Suprapubic skin (tissue), 3 donors: ENCODE measurements around the gene NPLOC4.

Source experiments
- POLR2A ChIP-seq, 2 donors: fragments of 450-650 bp; IDR thresholded peaks; one replicate each; pipeline ENCODE4 v1.6.1; 2017; ENCODE audit warnings: antibody characterized with exemption in 2 of 2, mild to moderate bottlenecking in 2 of 2, moderate library complexity in 2 of 2
- TF ChIP-seq, protein P1 (sequence below), 2 donors: fragments of 200-600 bp in 1 of 2; fragments of 450-650 bp in 1 of 2; sonication (generic) in 1 of 2; IDR thresholded peaks; one replicate each; pipeline ENCODE4 v1.5.1; 2016 to 2019; ENCODE audit warnings: antibody characterized with exemption in 2 of 2, mild to moderate bottlenecking in 1 of 2, moderate library complexity in 1 of 2

DNA sequence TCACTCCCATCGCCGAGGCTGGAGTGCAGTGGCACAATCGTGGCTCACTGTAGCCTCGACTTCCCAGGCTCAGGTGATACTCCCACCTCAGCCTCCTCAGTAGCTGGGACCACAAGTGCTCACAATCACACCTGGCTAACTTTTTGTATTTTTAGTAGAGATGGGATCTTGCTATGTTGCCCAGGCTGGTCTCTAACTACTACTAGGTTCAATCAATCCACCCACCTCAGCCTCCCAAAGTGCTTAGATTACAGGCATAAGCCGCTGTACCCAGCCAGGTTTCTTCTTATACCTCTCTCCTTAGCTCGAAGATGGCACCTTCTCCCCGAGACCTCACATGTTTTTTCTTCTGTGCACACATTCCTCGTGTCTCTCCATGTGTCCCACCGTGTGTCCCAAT lies 3.1 kb upstream of the NPLOC4 start:
- TF ChIP-seq, protein P1, sequence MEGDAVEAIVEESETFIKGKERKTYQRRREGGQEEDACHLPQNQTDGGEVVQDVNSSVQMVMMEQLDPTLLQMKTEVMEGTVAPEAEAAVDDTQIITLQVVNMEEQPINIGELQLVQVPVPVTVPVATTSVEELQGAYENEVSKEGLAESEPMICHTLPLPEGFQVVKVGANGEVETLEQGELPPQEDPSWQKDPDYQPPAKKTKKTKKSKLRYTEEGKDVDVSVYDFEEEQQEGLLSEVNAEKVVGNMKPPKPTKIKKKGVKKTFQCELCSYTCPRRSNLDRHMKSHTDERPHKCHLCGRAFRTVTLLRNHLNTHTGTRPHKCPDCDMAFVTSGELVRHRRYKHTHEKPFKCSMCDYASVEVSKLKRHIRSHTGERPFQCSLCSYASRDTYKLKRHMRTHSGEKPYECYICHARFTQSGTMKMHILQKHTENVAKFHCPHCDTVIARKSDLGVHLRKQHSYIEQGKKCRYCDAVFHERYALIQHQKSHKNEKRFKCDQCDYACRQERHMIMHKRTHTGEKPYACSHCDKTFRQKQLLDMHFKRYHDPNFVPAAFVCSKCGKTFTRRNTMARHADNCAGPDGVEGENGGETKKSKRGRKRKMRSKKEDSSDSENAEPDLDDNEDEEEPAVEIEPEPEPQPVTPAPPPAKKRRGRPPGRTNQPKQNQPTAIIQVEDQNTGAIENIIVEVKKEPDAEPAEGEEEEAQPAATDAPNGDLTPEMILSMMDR (IDR thresholded peaks at IDR 0.05): no peak
- no peak for TF ChIP-seq POLR2A (IDR thresholded peaks at IDR 0.05)
